ENCODE measurements around the gene KMT2B.

KMT2B gene

GRCh38 chr19:35751839-35752745 lies 34.3 kb downstream of the KMT2B start:
- H3K4me3 ChIP-seq (ENCODE audit: low read length), result no peak overlapping the region
- H3K36me3 ChIP-seq (replicated peaks; ENCODE audit: low read depth, low read length), result no peaks in the 10 kb centered on the region
- no peak for TF ChIP-seq CTCF (IDR thresholded peaks at IDR 0.05; ENCODE audit: low read depth, low read length)
- no peak for TF ChIP-seq EZH2phosphoT487 (IDR thresholded peaks at IDR 0.05; ENCODE audit: low read depth)
- no peaks in the 10 kb centered on the region for H4K20me1 ChIP-seq (ENCODE audit: insufficient read depth, low read length)
- H3K27me3 ChIP-seq (ENCODE audit: low read depth, low read length), result no peaks in the 10 kb centered on the region
- no peak overlapping the region for H3K9ac ChIP-seq (ENCODE audit: low read length)
- no peak overlapping the region for H2AFZ ChIP-seq (ENCODE audit: low read depth, low read length)
- H3K4me2 ChIP-seq (ENCODE audit: low read length), result no peak overlapping the region
- no peak overlapping the region for H3K27ac ChIP-seq (ENCODE audit: low read length)
- peaks cover 12% of the 10 kb centered on the region for H3K4me1 ChIP-seq (ENCODE audit: low read length)
- 0 out of 2 replicates have a peak, but pooled peaks cover 2% of the 10 kb centered on the region for H3K79me2 ChIP-seq (ENCODE audit: low read length)
- no peaks in the 10 kb centered on the region for H3K9me3 ChIP-seq (ENCODE audit: insufficient read depth, low read length)

GRCh38 chr19:35752746-35753350 lies 35.0 kb downstream of the KMT2B start:
- H3K27ac ChIP-seq (ENCODE audit: low read length), result no peak overlapping the region
- H3K4me2 ChIP-seq (ENCODE audit: low read length), result no peak overlapping the region
- no peaks in the 10 kb centered on the region for H4K20me1 ChIP-seq (ENCODE audit: insufficient read depth, low read length)
- H3K9me3 ChIP-seq (ENCODE audit: insufficient read depth, low read length), result no peaks in the 10 kb centered on the region
- no peak overlapping the region for H2AFZ ChIP-seq (ENCODE audit: low read depth, low read length)
- no peak for TF ChIP-seq EZH2phosphoT487 (IDR thresholded peaks at IDR 0.05; ENCODE audit: low read depth)
- no peak overlapping the region for H3K4me3 ChIP-seq (ENCODE audit: low read length)
- H3K79me2 ChIP-seq (ENCODE audit: low read length), result 0 out of 2 replicates have a peak, but pooled peaks cover 3% of the 10 kb centered on the region
- H3K4me1 ChIP-seq (ENCODE audit: low read length), result peaks cover 12% of the 10 kb centered on the region
- H3K9ac ChIP-seq (ENCODE audit: low read length), result no peak overlapping the region
- H3K36me3 ChIP-seq (replicated peaks; ENCODE audit: low read depth, low read length), result no peaks in the 10 kb centered on the region
- no peaks in the 10 kb centered on the region for H3K27me3 ChIP-seq (ENCODE audit: low read depth, low read length)

- Histone ChIP-seq H3K79me2 (ENCODE audit: low read length) (peaks cover 6% of the 10 kb centered on the region), H3K36me3 (replicated peaks; ENCODE audit: low read depth, low read length) (no peaks in the 10 kb centered on the region), H3K9me3 (ENCODE audit: insufficient read depth, low read length) (no peaks in the 10 kb centered on the region), H3K27me3 (ENCODE audit: low read depth, low read length) (no peaks in the 10 kb centered on the region), H3K27ac (ENCODE audit: low read length) (no peak overlapping the region), H2AFZ (ENCODE audit: low read depth, low read length) (no peak overlapping the region), H3K9ac (ENCODE audit: low read length) (no peak overlapping the region), H3K4me2 (ENCODE audit: low read length) (no peak overlapping the region), H4K20me1 (ENCODE audit: insufficient read depth, low read length) (peaks cover 1% of the 10 kb centered on the region; the same call in 1 of the 2 replicates), H3K4me3 (ENCODE audit: low read length) (no peak overlapping the region), H3K4me1 (ENCODE audit: low read length) (peaks cover 11% of the 10 kb centered on the region)
- TF ChIP-seq EZH2phosphoT487 (IDR thresholded peaks at IDR 0.05; ENCODE audit: low read depth), result no peak
- no peak for TF ChIP-seq CTCF (IDR thresholded peaks at IDR 0.05; ENCODE audit: low read depth, low read length)
Observed at GRCh38 chr19:35753634-35754369, 36.0 kb downstream of the KMT2B start.

- H3K27ac ChIP-seq (ENCODE audit: low read length), result no peak overlapping the region
- H3K79me2 ChIP-seq (ENCODE audit: low read length), result peaks cover 14% of the 10 kb centered on the region
- no peak overlapping the region for H2AFZ ChIP-seq (ENCODE audit: low read depth, low read length)
- no peaks in the 10 kb centered on the region for H3K27me3 ChIP-seq (ENCODE audit: low read depth, low read length)
- peaks cover under 1% of the 10 kb centered on the region for H3K36me3 ChIP-seq (replicated peaks; ENCODE audit: low read depth, low read length)
- no peak overlapping the region for H3K9ac ChIP-seq (ENCODE audit: low read length)
- H3K9me3 ChIP-seq (ENCODE audit: insufficient read depth, low read length), result no peaks in the 10 kb centered on the region
- H3K4me3 ChIP-seq (ENCODE audit: low read length), result no peak overlapping the region
- peaks cover 13% of the 10 kb centered on the region for H3K4me1 ChIP-seq (ENCODE audit: low read length)
- peaks cover 3% of the 10 kb centered on the region; the same call in 1 of the 2 replicates for H4K20me1 ChIP-seq (ENCODE audit: insufficient read depth, low read length)
- no peak overlapping the region for H3K4me2 ChIP-seq (ENCODE audit: low read length)
- TF ChIP-seq EZH2phosphoT487 (IDR thresholded peaks at IDR 0.05; ENCODE audit: low read depth) (no peak), CTCF (IDR thresholded peaks at IDR 0.05; ENCODE audit: low read depth, low read length) (no peak)
Observed at GRCh38 chr19:35754370-35755130, 36.7 kb downstream of the KMT2B start.

Data from OCI-LY3 (cell line).